D341Med (cell line): ENCODE results near the gene PSMD13.

Experiments used
- DNase-seq: peaks from one replicate; pipeline ENCODE4 v3.0.0; 2012; ENCODE audit warnings: low spot score

PSMD13 gene

DNA sequence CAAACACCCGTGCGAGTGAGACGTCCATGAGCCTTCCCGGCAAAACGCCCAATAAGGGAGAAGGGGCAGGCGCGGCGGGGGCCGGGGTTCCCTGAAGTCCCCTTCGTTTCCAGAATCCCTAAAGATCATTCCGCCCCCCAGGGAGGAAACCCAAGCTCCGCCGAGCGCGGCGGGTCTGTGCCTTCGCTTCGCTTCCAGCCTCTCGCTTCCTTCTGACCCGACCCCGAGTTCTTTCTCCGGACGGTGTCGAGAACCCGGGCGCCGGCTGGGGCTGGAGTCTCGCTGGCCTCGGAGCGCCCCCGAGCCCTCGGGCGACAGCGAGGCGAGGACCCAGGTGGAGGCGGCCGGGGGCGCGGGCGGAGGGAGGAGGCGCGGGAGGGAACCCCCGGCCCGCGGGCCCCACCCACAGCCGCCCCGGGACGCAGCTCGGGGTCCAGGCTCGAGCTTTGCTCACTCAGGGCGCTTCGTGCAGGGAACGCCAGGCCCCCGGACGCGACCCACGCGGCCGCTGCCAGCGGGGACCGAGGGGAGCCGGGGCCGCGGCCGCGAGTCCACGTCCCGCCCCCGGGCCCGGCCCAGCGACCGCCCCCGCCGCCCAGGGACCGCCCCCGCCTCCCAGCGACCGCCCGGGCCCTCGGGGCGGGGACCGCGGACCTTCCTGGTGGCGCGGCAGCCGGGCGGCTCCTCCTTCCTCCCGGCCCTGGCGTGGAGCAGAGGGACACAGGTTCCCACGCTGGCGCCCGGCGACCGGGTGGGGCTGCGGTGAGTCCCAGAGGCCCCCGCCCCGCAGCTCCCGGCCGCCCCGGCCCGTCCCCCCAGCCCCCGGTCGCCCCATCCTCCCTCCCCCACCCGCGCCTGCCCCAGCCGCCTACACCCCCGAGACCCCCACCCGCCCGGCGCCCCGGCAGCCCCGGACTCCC is 52.0 kb downstream of the PSMD13 start, which contains the start of gene PGGHG:
TSS of gene PGGHG (plus strand) at position 649 of the 920 bp plus-strand sequence. CDS start 691 bp downstream, outside the sequence.
- peak; percentile 87 for DNase-seq

DNA sequence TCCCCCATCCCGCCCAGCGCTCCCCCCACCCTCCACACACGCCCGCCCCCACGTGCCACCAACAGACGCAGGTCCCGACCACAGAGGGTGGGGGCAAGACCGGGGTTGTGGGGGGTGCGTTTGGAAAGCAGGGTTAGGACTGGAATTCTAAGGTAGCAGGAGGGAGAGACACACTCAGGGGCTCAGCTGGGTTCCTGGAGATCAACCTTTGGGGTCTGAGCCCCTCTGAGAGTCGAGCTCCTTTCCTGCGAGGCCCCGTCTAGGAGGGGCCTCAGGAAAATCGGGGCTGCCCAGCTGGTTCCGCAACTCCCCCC is 52.6 kb downstream of the PSMD13 start:
- no peak for DNase-seq

DNA sequence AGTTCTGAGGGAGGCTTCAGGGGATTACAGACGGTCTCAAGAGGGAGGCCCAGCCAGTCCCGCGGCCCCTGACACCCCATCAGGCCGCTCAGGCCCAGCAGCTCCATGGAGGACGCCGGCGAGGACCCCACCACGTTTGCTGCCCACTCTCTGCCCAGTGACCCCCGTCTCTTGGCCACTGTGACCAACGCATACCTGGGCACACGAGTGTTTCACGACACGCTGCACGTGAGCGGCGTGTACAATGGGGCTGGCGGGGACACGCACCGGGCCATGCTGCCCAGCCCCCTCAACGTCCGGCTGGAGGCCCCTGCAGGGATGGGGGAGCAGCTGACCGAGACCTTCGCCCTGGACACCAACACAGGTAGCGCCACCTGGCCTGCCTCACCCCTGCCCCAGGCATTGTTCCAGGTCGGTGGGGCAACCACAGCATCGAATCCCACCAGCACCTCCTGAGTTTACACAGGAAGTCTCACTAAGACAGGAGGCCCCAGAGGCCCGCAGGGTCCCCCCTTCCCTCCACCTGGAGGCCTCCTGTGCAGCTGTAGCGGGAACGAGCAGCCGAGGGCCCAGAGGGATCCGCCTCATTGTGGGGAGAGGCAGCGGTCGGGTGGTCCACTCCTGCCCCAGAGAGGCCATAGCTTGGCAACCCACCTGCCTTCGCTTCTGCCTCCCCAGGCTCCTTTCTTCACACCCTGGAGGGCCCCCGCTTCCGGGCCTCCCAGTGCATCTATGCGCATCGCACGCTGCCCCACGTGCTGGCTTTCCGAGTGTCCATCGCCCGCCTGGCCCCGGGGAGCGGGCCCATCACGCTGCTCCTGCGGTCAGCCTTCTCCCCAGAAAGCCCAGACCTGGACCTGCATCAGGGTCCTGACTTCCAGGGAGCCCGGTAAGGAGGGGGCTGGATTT is 53.2 kb downstream of the PSMD13 start:
- DNase-seq = peak; percentile 33

DNA sequence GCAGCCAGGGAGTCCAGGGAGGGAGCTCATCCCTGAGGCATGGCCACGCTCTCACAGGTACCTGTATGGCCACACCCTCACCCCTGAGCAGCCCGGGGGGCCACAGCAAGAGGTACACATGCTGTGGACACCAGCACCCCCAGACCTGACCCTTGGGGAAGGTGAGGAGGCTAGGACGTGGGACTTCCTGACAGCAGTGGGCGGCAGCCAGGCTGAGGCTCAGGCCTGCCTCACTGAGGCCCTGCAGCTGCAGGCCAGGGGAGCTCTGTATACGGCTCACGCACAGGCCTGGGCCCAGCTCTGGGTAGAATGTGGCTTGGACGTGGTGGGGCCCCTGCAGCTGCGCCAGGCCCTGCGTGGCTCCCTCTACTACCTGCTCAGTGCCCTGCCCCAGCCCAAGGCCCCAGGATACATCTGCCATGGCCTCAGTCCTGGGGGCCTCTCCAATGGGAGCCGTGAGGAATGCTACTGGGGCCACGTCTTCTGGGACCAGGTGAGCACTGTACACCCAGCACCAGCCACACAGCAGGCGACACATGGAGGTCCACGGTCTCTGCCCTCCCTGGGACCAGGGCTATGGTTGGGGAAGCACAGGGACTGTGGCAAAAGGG is 54.0 kb downstream of the PSMD13 start:
- peak; percentile 30 for DNase-seq

DNA sequence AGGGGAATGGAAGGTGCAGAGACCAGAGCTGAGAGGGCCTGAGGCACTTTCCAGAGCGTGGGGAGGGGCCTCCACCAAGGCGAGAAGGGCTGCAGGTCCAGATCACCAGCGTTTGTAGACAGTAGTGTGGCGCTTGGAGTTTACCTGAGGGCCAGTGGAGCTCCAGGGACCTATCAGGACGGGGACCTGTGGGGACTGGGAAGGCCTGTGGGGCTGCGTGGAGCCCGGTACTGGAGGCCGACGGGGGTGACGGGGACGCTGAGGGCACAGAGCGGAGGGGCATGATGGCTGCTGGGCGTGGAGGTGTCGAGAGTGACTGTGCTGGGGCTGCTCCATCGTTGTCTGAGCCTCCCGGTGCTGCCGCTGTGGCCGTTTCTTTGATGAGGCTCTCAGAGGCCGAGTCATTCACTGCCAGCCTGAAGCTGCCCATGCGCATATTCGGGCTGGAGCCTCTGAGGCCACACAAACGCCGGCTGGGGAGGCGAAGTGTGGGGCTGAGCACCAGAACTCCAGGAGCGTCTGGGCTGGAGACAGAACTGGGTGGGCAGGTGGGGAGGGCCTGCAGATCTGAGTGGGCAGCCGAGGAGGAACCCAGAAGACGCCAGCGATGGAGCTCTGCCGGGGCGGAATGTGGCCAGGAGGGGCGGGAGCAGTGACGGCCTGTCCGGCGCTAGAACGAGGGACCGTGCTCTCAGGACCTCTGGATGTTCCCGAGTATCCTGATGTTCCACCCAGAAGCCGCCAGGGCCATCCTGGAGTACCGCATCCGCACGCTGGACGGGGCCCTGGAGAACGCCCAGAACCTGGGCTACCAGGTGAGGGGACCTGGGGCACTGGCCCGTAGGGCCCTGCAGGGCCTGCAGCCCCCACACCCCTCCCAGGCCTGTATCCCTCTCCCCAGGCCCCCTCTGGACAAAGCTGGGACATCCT is 54.8 kb downstream of the PSMD13 start:
- peak; percentile 24 for DNase-seq

DNA sequence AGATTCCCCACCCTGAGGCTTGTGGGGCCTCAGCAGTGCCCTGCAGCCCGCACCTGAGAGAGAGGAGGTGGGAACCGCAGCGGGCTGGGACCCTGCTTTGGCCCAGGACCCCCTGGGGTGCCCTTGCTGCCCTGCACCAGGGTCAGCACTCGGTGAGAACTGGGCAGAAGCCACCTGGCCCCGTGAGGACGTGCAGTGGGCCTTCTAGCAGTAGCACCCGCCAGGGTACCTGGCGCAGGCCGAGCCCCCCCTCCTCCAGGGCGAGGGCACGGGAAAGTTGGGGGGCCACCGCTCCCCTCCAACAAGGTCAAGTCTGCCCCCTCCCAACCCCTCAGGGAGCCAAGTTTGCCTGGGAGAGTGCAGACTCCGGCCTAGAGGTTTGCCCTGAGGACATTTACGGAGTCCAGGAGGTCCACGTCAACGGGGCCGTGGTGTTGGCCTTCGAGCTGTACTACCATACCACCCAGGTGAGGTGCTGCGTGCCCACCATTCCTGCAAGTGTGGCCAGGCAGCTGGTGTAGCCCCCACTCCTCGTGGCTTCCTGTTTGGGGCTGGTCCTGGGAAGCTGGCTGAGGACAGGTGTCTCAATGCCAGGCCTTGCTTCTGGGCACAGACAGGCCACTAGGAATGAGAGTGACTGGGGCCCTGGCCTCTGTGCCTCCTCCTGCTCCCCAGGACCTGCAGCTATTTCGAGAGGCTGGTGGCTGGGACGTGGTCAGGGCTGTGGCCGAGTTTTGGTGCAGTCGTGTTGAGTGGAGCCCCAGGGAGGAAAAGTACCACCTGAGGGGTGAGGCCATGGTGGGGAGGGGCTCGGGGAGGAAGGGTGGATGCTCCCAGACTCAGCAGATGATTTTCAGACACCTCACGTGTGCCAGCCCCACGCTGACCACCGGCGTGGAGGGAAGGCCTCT is 55.7 kb downstream of the PSMD13 start:
- peak; percentile 20 for DNase-seq

DNA sequence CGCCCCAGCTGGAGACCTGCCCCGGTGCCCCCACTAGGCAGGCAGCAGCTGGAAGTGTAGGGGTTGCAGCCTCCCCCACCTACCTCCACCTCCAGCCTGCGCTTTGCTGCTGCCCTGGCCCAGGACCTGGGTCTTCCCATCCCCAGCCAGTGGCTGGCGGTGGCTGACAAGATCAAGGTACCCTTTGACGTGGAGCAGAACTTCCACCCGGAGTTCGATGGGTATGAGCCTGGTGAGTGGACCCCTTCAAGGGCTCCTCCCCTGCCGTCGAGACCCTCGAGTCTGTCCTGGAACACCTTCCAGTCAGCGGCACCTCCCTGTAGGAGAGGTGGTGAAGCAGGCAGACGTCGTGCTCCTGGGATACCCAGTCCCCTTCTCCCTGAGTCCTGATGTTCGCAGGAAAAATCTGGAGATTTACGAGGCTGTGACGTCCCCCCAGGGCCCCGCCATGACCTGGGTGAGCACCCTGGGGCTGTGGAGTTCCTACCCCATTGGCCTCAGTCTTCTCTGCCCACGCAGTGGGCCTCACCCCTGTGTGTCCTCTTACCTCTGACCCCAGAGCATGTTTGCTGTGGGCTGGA is 56.6 kb downstream of the PSMD13 start:
- peak; percentile 22 for DNase-seq

DNA sequence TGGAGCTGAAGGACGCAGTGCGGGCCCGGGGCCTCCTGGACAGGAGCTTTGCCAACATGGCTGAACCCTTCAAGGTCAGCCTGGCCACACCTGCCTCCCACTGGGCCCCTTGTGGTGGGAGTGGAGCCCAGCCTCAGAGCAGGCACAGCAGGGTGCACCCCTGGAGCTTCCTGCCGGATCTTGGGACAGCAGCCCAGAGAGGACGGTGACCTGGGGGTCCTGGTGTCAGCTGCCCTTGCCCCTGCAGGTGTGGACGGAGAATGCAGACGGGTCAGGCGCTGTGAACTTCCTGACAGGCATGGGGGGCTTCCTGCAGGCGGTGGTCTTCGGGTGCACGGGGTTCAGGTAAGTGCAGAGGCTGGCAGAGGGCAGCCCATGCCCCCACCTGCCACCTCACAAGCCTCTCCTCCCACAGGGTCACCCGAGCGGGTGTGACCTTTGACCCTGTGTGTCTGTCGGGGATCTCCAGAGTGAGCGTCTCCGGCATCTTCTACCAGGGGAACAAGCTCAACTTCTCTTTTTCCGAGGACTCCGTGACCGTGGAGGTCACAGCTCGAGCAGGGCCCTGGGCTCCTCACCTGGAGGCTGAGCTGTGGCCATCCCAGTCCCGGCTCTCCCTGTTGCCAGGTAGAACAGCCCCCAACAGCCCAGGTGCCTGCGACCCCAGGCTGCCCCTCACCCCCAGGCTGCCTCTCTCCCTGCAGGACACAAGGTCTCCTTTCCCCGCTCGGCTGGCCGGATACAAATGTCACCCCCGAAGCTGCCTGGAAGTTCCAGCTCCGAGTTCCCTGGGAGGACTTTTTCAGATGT is 57.3 kb downstream of the PSMD13 start:
- peak; percentile 24 for DNase-seq

DNA sequence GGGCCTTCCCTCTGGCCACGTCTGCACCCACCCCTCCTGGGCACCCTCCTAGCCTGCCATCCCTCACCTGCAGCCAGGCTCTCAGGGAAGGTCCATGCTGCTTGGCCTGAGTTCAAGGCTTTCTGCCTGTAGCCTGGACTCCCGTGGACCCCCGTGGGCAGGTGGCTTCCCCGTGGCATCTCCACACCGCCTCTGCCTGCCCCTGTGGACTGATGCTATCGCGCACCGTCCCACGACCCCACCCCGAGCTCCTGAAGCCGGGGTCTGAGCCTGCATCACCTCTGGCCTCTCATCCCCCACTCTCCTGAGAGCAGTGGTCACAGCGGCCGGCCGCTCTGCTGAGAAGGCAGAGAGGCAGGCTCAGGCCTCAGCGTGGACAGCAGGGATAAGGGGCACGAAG is 58.0 kb downstream of the PSMD13 start:
- peak; percentile 14 for DNase-seq

DNA sequence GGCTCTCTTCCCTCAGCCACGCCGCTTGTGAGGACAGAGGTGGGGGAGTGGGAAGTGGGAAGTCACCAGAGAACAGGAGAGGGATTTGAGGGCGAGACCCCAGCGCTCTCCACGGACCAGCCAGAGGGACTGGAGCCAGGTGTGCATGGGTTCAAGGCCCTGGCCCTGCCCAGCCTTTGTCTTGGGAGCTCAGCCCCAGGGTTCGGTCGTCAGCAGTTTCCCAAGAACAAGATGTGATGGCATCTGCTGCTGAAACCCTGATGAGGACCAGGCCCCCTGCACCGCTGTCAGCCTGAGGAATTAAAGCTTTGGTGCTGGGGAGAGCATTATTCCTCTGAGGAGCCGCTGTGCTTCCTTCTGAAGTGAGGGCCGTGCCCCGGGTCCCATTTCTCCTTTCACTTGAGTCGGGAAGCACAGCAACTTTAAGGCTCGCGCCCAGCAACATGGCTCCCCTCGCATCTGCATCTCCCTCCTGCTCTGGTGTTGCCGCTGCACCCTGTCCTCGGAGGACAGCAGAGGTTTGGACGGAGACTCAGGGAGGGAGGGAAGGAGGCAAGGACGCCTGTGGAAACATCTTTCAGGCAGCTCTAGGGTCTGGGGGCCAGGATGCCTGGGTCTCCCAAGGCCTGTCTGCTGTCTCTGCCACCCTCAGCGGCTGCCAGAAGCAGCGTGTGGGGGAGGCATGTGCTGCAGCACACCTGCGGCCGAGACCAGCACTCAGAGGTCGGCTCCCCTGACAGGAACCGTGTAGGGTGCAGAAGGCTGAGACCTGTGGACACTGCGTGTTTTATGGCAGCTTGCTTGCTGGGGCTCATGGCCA is 58.8 kb downstream of the PSMD13 start:
- DNase-seq = no peak

DNA sequence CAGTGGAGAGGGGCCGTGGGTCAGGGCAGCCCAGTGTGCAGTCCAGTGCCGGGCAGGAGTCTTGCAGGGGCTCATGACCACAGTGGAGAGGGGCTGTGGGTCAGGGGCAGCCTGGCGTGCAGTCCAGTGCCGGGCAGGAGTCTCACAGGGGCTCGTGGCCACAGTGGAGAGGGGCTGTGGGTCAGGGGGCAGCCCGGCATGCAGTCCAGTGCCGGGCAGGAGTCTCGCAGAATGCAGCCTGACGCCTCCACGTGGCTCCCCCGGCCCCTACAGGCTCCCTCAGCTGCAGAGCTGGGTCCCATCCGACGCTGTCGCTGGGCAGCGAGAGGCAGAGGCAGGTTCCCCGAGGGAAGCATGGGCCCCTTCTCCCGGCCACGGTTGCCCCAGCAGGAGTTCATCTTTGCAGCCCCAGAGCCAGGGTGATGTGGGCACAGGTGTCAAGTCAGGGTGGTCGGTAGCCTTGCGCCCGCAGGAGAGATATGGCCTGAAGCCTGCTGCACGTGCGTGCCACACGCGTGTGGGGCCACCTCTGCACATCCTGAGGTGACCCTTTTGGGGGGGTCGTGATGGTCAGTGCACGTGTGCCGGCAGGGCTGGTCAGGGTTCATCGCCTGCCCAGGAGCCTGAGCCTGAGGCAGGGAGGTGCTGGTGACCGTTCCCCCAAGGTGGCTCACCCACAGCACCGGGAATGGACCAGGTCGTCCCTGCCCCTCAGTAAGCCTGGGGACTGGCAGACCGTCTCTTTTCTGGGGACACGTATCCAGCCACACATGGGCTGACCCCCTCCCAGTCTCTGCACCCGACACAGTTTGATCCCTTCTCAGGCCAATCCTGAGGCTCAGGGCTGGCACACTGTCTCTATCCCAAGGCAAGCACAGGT is 59.6 kb downstream of the PSMD13 start:
- DNase-seq = no peak

DNA sequence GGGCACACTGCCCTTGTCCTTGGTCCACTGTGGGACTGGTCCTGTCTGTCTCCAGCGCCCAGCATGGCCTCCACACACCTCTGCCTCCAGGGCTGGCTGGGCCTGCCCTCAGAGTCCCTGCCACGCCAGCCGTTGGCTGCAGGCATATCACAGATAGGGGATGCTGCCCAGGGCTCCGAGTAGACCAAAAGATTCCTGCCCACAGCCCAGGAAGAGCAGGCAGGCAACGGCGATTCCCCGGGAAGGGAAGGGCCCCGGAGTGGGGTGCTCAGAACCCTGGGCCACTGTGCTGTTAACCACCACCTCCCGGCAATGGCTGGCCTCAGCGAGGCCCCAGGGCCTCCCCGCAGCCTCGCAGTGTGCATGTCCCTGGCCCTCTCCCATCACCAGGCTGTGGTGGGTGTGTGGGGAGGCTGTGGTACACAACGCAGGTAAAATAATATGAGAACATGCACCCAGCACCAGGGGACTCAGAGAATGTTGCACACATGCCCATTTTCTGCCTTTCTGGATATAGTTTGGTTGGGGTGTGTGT is 60.3 kb downstream of the PSMD13 start:
- DNase-seq = no peak

DNA sequence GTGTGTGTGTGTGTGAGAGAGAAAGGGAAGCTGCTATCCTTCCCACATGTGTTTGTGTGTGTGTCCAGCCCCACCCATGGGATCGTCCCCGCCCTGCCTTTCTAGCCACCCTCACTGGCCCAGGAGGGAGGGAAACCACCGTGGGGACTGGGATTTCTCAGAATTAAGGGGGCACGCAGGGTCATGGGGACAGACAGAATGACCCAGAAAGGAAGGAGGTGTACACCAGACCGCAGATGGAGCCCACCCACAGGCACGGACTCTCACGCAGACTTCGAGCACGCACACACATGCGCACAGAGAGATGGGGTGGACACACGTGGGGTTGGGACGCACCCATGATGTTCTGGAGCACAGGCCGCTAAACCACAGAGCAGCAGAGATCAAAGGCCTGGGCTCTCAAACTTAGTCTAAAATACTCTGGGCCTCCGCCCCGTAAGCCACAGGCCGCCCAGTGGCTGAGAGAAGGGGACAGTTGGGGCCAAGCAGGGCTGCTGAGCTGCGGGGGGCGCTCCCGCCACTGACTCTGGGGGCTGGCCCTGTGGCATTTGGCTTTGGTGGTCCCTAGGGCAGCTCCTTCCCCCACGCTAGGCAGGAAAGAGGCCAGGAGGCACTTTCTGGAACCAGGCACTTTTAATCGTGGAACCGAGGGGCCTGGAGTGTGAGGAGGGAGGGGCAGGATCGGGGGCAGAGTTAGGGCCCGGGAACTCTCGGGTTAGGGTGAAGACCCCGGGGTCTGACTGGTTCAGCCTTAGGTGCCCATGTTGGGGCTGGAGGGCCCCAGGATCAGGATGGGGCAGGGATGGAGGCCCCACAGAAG is 61.0 kb downstream of the PSMD13 start:
- no peak for DNase-seq

DNA sequence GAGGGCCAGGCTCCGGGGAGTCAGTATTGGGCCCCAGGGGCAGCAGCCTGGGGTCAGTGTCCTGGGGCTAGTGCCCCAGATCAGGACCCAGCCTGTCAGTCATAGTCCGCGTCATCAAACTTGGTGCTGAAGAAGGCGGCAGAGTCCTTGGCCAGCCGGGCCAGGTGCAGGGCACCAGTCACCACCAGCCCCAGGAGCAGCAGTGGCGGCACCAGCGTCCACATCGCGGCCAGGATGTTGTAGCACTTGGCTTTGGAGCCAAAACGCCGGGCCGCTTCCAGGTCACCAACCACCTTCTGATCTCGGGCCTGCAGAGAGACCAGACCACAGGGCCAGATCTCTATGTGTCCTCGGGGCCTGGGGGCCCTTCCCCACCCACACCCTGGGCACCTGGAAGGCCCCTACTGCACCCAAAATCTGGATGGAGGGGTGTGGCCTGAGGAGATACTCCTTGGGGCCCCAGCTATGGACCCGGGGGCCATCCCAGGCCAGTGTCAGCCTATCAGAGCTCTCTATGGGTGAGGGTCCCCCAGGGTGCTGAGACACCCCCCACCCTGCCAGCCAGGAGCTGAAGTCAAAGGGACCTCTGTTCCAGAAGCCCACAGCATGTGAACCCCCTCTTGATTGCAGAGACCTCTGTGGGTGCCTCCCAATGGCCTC is 61.8 kb downstream of the PSMD13 start:
- DNase-seq = no peak
